Activated CD8-positive, alpha-beta T cell treated with anti-CD3 and anti-CD28 coated beads for 36 hours (primary cell): ENCODE measurements around the gene PRPF19. TPM values are rescaled to one million over a fixed set of nuclear protein-coding genes. Genes with fewer than 3 reads are reported as not detected.
"Not testable (repeated sequence)": the region's sequence is repeated elsewhere in the genome, so short reads cannot be mapped to it uniquely, and the experiment has no call there.

ENCODE experiments used
- ATAC-seq: fragments of 200-7000 bp; cut with Tn5 transposase; one replicate; pipeline ENCODE4 v1.10.0; 2021; ENCODE audit warnings: mild to moderate bottlenecking, moderate library complexity
- CTCF ChIA-PET: fragments of 350-600 bp; sonication (Branson Sonifier 250); formaldehyde crosslinking; loops from one replicate; lab custom pipeline; 2021; ENCODE audit warnings: antibody characterized with exemption; lab: Charles Lee
- POLR2A ChIA-PET: fragments of 350-600 bp; sonication (Branson Sonifier 250); formaldehyde crosslinking; loops from one replicate; lab custom pipeline; 2021; ENCODE audit warnings: antibody characterized with exemption; lab: Charles Lee
- DNase-seq: peaks from one replicate; pipeline ENCODE4 v3.0.0-alpha.2; 2020
- H3K27ac Mint-ChIP-seq: one replicate; pipeline ENCODE4 v1.8.0; 2021; ENCODE audit warnings: mild to moderate bottlenecking, mixed read lengths
- H3K27me3 Mint-ChIP-seq: one replicate; pipeline ENCODE4 v1.8.0; 2021; ENCODE audit warnings: mixed read lengths
- H3K36me3 Mint-ChIP-seq: one replicate; pipeline ENCODE4 v1.8.0; 2021; ENCODE audit warnings: low read depth, mixed read lengths
- H3K4me1 Mint-ChIP-seq: one replicate; pipeline ENCODE4 v1.8.0; 2021; ENCODE audit warnings: low read depth, mixed read lengths
- H3K4me3 Mint-ChIP-seq: one replicate; pipeline ENCODE4 v1.8.0; 2021; ENCODE audit warnings: mild to moderate bottlenecking, moderate library complexity, mixed read lengths
- H3K9me3 Mint-ChIP-seq: one replicate; pipeline ENCODE4 v1.8.0; 2021; ENCODE audit warnings: mixed read lengths
- intact Hi-C: fragments of 100-400 bp; cut with micrococcal nuclease; formaldehyde crosslinking; loops from one replicate; pipeline ENCODE4 v1.10.0; 2022
- total RNA-seq, 2 experiments: library from RNA; stranded (reverse); gene quantifications; one replicate each; pipeline ENCODE4 v1.2.3, GENCODE V29; 2021
- TF ChIP-seq, protein P1 (sequence below): fragments of 200-600 bp; IDR thresholded peaks from one replicate; pipeline ENCODE4 v1.8.0; 2022; ENCODE audit warnings: antibody characterized with exemption, mild to moderate bottlenecking

Gene PRPF19
- total RNA-seq, 2 experiments from 2014 or later = 142 to 150 TPM

DNA sequence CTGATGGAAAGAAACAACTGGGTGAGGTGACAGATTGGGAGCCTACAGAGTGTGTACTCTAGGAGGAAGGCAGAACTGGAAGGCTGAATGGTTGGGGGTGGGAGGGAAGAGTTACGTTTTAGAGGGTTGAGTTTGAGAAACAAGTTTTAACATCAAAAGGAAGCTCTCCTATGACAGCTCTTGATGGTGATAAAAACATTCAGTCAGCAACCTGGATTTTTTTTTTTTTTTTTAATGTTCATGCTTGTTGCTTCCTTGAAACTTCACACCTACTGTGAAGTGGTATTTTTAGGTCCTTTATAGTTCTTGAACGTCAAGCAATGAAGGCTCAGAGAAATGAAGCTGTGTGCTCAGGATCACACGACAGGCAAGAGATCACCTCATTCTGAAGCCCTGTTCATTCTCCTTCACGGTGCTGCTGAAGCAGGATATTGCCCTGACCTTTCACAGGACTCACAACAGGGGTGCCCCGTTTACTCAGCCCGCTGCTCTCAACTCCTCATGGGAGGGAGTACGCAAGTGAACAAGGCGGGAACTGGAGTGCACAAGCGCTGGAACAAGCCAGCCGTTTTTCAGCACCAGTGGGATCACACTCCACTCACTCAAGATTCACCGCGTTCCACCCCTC is 6.0 kb upstream of the PRPF19 start:
- Mint-ChIP-seq H3K4me3 (peak overlapping the region; percentile 90), H3K4me1 (peaks cover 62% of the 10 kb centered on the region), H3K27ac (peak overlapping the region; percentile 97), H3K27me3 (no peaks in the 10 kb centered on the region), H3K9me3 (no peaks in the 10 kb centered on the region), H3K36me3 (peaks cover 14% of the 10 kb centered on the region)
- DNase-seq (peak; percentile 61), ATAC-seq (peak; percentile 20)
- TF ChIP-seq, protein P1, sequence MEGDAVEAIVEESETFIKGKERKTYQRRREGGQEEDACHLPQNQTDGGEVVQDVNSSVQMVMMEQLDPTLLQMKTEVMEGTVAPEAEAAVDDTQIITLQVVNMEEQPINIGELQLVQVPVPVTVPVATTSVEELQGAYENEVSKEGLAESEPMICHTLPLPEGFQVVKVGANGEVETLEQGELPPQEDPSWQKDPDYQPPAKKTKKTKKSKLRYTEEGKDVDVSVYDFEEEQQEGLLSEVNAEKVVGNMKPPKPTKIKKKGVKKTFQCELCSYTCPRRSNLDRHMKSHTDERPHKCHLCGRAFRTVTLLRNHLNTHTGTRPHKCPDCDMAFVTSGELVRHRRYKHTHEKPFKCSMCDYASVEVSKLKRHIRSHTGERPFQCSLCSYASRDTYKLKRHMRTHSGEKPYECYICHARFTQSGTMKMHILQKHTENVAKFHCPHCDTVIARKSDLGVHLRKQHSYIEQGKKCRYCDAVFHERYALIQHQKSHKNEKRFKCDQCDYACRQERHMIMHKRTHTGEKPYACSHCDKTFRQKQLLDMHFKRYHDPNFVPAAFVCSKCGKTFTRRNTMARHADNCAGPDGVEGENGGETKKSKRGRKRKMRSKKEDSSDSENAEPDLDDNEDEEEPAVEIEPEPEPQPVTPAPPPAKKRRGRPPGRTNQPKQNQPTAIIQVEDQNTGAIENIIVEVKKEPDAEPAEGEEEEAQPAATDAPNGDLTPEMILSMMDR = no peak
- ChIA-PET CTCF (interaction anchor here (1.0 to 7.4 kb wide), 6 partner anchors 10 to 218 kb away, joined by 3 to 88 read pairs (median 4); partner anchors contain the start of gene PRPF19), POLR2A (interaction anchor here (0.5 to 2.0 kb wide), 8 partner anchors 8 to 956 kb away, joined by 3 to 6 read pairs (median 3); no protein-coding TSS in a partner anchor)
- intact Hi-C loops = no loop called here

DNA sequence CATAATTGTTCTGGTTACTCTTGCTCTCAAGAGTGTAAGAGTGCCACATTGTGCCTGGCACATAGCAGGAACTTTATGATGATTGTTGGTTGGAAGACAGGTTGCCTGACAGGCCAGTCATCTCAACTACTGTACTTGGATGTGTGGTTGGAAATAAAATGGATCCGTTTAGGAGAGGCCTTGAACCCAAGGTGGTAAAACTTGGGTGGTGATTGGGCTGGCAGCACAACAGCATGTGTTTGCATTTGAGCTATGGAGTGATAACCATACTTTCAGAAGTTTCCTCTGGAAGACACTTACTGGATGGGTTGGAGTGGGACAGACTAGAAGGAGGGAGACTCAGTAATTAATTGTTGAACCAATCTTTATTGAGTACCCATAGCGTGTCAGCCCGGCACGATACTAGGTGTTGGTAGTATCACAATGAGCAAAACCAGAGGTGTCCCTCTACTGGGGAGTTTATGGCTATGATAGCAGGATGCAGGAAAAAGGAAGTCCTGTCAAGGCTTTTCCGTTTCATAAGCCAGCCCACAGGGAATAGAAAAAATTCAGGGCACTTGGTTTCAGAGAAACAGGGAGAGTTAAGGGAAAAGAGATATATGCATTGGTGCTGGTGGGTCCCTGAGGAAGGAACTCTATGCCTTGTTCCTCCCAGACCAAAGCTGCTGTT is 4.5 kb upstream of the PRPF19 start:
- Mint-ChIP-seq H3K9me3 (no peaks in the 10 kb centered on the region), H3K27me3 (no peaks in the 10 kb centered on the region), H3K4me3 (no peak overlapping the region), H3K4me1 (peaks cover 56% of the 10 kb centered on the region), H3K36me3 (peaks cover 5% of the 10 kb centered on the region), H3K27ac (no peak overlapping the region)
- TF ChIP-seq, protein P1 = no peak
- POLR2A ChIA-PET = interaction anchor here (1.0 kb wide), 1 partner anchor 75 kb away, joined by 3 read pairs; no protein-coding TSS in a partner anchor
- CTCF ChIA-PET = interaction anchor here (7.4 kb wide), 1 partner anchor 8 kb away, joined by 88 read pairs; the partner anchor contains the start of gene PRPF19
- DNase-seq (no peak), ATAC-seq (no peak)
- intact Hi-C loops = no loop called here

DNA sequence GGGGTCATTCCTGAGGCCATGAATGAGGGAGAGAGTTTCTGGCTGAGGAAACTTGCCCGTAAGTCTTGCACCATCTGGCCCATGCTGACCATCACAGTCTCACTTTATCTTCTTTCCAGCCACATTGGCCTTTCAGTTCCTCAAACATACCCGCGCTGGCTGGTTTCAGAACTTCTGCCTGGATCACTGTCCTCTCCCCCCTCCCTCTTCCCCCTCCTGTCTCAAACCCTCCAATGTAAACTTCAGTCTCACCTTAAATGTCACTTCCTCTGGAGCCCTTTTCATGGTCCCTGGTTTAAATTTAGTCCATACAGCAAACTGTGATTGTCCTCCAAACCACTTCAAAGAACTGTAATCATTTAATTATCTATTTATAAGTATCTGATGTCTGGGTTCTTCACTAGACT is 3.9 kb upstream of the PRPF19 start:
- H3K36me3 Mint-ChIP-seq = peaks cover 7% of the 10 kb centered on the region
- TF ChIP-seq, protein P1 = no peak
- no peak for ATAC-seq
- H3K4me3 Mint-ChIP-seq = no peak overlapping the region
- H3K9me3 Mint-ChIP-seq = no peaks in the 10 kb centered on the region
- intact Hi-C loops = no loop called here
- no peak for DNase-seq
- H3K27ac Mint-ChIP-seq = peak overlapping the region; percentile 16
- ChIA-PET CTCF (interaction anchor here (7.4 kb wide), 1 partner anchor 8 kb away, joined by 88 read pairs; the partner anchor contains the start of gene PRPF19), POLR2A (no interaction called here)
- peaks cover 51% of the 10 kb centered on the region for H3K4me1 Mint-ChIP-seq
- no peaks in the 10 kb centered on the region for H3K27me3 Mint-ChIP-seq

DNA sequence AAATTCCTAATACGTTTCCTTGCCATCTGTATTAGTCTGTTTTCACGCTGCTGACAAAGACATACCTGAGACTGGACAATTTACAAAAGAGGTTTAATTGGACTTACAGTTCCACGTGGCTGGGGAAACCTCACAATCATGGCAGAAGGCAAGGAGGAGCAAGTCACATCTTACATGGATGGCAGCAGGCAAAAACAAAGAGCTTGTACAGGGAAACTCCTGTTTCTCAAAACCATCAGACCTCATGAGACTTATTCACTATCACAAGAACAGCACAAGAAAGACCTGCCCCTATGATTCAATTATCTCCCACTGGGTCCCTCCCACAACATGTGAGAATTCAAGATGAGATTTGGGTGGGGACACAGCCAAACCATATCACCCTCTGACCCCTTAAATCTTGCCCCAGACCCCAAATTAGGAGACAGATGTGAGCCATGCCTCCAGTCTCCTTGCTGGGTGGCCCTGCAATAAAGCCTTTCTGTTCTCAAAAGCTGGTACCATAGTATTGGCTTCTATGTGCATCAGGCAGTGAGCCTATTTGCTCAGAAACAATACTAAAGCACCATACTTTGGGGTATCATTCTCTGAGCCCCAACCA is 3.4 kb upstream of the PRPF19 start:
- DNase-seq, CTCF ChIA-PET, H3K27me3 Mint-ChIP-seq, POLR2A ChIA-PET, H3K36me3 Mint-ChIP-seq, intact Hi-C loops, ATAC-seq, H3K27ac Mint-ChIP-seq, H3K9me3 Mint-ChIP-seq, H3K4me3 Mint-ChIP-seq: not testable (repeated sequence)
- H3K4me1 Mint-ChIP-seq = peaks cover 56% of the 10 kb centered on the region

DNA sequence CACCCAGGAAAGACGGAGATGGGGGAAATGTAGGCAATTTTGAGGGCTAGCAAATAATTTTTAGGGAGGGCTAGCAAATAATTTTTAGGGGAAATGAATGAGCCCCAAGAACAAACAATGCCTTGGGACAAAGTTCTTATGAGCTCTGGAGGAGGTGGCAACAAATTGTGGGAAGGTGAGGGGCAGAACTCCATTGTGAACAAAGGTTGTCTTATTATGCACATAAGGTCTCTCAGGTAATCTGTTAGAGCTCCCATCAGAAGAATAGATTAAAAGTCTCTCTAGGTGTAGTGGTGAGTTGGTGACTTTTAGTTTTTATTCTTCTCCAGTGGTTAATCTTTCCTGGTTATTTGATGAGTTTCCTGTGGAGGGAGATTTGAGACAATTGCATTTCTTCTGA is 2.4 kb upstream of the PRPF19 start:
- Mint-ChIP-seq H3K27me3 (no peaks in the 10 kb centered on the region), H3K27ac (no peak overlapping the region), H3K9me3 (no peaks in the 10 kb centered on the region), H3K36me3 (peaks cover 15% of the 10 kb centered on the region), H3K4me3 (no peak overlapping the region), H3K4me1 (peaks cover 66% of the 10 kb centered on the region)
- TF ChIP-seq, protein P1 = no peak
- DNase-seq (no peak), ATAC-seq (no peak)
- POLR2A ChIA-PET = no interaction called here
- intact Hi-C loops = no loop called here
- CTCF ChIA-PET = interaction anchor here (1.6 kb wide), 1 partner anchor 279 kb away, joined by 8 read pairs; no protein-coding TSS in a partner anchor
